Type B pancreatic cell (in vitro differentiated cells): ENCODE results near the gene SLC6A7. TPM values are rescaled to one million over a fixed set of nuclear protein-coding genes. Genes with fewer than 3 reads are reported as not detected.
"Not testable (repeated sequence)": the region's sequence is repeated elsewhere in the genome, so short reads cannot be mapped to it uniquely, and the experiment has no call there.

Source experiments
- DNase-seq: peaks from one replicate; pipeline ENCODE4 v3.0.0; 2021; ENCODE audit warnings: mixed read lengths; ENCODE audit not compliant: unreplicated experiment; ENCODE audit errors: extremely low spot score
- H3K27ac Mint-ChIP-seq: 2 replicates; pipeline ENCODE4 v1.8.0; 2021; ENCODE audit warnings: mild to moderate bottlenecking, mixed read lengths
- H3K27me3 Mint-ChIP-seq: 2 replicates; pipeline ENCODE4 v1.8.0; 2021; ENCODE audit warnings: mixed read lengths
- H3K36me3 Mint-ChIP-seq: 2 replicates; pipeline ENCODE4 v1.8.0; 2021; ENCODE audit warnings: mixed read lengths
- H3K4me1 Mint-ChIP-seq: one replicate; pipeline ENCODE4 v1.8.0; 2021; ENCODE audit warnings: mixed read lengths; ENCODE audit not compliant: unreplicated experiment
- H3K4me3 Mint-ChIP-seq: 2 replicates; pipeline ENCODE4 v1.8.0; 2021; ENCODE audit warnings: mild to moderate bottlenecking, mixed read lengths
- H3K9me3 Mint-ChIP-seq: 2 replicates; pipeline ENCODE4 v1.8.0; 2021; ENCODE audit warnings: mixed read lengths
- total RNA-seq: library from RNA; stranded (reverse); gene quantifications from 2 replicates; pipeline ENCODE4 v1.2.1, GENCODE V29; 2021; ENCODE audit warnings: low replicate concordance
- TF ChIP-seq, protein P1 (sequence below): fragments of 200-600 bp; sonication (generic); conservative IDR thresholded peaks from 2 replicates; pipeline ENCODE4 v1.5.0; 2021; ENCODE audit warnings: antibody characterized with exemption, mild to moderate bottlenecking

The SLC6A7 gene
- total RNA-seq, 1 donor from 2014 or later = 0.10 TPM

DNA sequence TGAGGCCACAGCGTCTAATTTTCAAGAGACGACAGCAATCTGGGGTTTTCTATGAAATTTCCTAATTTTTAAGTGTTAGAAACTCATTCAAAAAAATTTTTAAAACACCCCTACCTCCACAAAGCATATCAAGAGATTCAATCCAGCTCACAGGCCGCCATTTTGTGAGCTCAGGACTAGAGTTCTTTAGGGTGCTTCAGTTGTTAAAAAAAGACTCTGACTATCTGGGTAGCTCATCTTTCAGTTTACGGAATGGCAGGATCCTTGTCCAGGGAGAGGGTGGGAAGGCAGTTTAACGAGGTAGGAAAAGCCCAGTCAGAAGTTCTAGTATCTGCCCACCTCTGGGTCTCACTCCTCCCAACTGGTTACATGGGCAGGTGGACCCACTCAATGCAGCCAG lies 56.6 kb downstream of the SLC6A7 start:
- H3K27ac Mint-ChIP-seq = no peak overlapping the region
- DNase-seq = no peak
- H3K4me1 Mint-ChIP-seq = peaks cover 19% of the 10 kb centered on the region
- TF ChIP-seq, protein P1, sequence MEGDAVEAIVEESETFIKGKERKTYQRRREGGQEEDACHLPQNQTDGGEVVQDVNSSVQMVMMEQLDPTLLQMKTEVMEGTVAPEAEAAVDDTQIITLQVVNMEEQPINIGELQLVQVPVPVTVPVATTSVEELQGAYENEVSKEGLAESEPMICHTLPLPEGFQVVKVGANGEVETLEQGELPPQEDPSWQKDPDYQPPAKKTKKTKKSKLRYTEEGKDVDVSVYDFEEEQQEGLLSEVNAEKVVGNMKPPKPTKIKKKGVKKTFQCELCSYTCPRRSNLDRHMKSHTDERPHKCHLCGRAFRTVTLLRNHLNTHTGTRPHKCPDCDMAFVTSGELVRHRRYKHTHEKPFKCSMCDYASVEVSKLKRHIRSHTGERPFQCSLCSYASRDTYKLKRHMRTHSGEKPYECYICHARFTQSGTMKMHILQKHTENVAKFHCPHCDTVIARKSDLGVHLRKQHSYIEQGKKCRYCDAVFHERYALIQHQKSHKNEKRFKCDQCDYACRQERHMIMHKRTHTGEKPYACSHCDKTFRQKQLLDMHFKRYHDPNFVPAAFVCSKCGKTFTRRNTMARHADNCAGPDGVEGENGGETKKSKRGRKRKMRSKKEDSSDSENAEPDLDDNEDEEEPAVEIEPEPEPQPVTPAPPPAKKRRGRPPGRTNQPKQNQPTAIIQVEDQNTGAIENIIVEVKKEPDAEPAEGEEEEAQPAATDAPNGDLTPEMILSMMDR = no peak
- H3K9me3 Mint-ChIP-seq = no peaks in the 10 kb centered on the region
- H3K36me3 Mint-ChIP-seq = no peaks in the 10 kb centered on the region
- H3K4me3 Mint-ChIP-seq = no peak overlapping the region
- H3K27me3 Mint-ChIP-seq = peaks cover 5% of the 10 kb centered on the region

DNA sequence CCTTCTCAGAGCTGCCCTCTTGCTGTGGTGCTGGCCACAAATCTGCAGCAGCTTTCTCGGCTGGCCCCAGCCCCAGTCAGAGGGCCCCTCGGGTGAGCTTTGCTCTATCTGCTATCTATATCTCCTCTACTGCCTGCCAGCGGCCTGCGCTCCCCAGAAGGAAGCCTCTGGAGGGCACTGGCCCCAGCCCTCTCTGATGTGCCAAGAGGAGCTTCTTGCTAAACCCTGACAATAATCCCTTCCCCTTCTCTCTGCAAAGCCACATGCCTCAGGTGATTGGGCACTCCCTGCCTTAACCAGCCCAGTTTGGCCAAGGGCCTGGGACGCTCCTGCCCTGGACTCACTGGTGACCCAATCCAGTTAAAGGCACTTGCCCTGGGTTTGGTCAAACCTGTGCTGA lies 57.0 kb downstream of the SLC6A7 start:
- TF ChIP-seq, protein P1 = no peak
- Mint-ChIP-seq H3K4me1 (peaks cover 17% of the 10 kb centered on the region), H3K9me3 (no peaks in the 10 kb centered on the region), H3K4me3 (no peak overlapping the region), H3K36me3 (no peaks in the 10 kb centered on the region), H3K27me3 (peaks cover 5% of the 10 kb centered on the region), H3K27ac (no peak overlapping the region)
- no peak for DNase-seq

- TF ChIP-seq, protein P1 = no peak
- H3K4me3 Mint-ChIP-seq = no peak overlapping the region
- no peaks in the 10 kb centered on the region for H3K9me3 Mint-ChIP-seq
- peaks cover 5% of the 10 kb centered on the region for H3K27me3 Mint-ChIP-seq
- H3K4me1 Mint-ChIP-seq = peaks cover 18% of the 10 kb centered on the region
- no peak overlapping the region for H3K27ac Mint-ChIP-seq
- DNase-seq = no peak
- no peaks in the 10 kb centered on the region for H3K36me3 Mint-ChIP-seq
These were observed 57.9 kb downstream of the SLC6A7 start for GRCh38 chr5:150247726-150248125.

- DNase-seq = not testable (repeated sequence)
These were observed 58.6 kb downstream of the SLC6A7 start for GRCh38 chr5:150248493-150248892.

DNA sequence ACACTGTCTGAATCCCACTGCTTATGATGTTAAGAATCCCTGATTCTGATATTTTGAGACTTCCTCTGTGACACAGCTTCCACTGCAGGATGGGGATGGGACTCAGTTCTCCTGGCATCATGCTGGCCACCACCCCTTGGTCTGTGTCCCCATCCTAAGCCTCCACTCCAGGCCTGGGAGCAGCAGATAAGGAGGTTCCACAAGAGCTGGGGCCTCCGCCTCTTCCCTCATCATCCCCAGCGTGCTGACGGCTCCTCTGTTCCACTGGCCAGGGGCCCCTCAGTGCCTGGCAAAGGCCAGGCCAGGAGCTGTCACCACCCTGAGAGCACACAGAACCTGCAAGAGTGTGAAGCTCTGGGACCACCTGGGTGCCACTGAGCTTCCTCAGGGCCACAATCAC lies 59.1 kb downstream of the SLC6A7 start:
- Mint-ChIP-seq H3K27ac (no peak overlapping the region), H3K27me3 (no peaks in the 10 kb centered on the region), H3K9me3 (no peaks in the 10 kb centered on the region), H3K4me3 (no peak overlapping the region), H3K4me1 (peaks cover 11% of the 10 kb centered on the region), H3K36me3 (no peaks in the 10 kb centered on the region)
- DNase-seq = no peak
- TF ChIP-seq, protein P1 = no peak

More at GRCh38 chr5:150248493-150248892, 58.6 kb downstream of the SLC6A7 start:
- H3K4me1 Mint-ChIP-seq = peaks cover 12% of the 10 kb centered on the region
- H3K9me3 Mint-ChIP-seq, H3K4me3 Mint-ChIP-seq, H3K36me3 Mint-ChIP-seq, H3K27me3 Mint-ChIP-seq, H3K27ac Mint-ChIP-seq: not testable (repeated sequence)

DNA sequence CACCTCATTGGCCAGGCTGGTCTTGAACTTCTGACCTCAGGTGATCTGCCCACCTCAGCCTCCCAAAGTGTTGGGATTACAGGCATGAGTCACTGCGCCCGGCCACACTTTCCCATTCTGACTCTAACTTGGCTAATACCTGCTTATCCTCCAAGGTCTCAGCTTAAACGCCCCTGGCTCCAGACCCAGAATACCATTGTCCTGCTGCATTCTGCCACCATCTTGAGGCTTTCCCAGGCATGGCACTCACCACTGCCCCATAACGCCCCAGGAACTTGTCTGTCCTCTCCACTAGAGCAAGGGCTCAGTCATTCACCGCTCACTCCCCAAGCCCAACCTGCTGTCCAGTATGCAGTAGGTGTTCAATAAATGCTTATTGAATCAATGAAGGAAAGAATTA lies 59.9 kb downstream of the SLC6A7 start:
- Mint-ChIP-seq H3K4me1 (peaks cover 15% of the 10 kb centered on the region), H3K4me3 (no peak overlapping the region), H3K27me3 (no peaks in the 10 kb centered on the region), H3K9me3 (no peaks in the 10 kb centered on the region), H3K36me3 (no peaks in the 10 kb centered on the region), H3K27ac (peak overlapping the region; percentile 6)
- TF ChIP-seq, protein P1 = no peak
- DNase-seq = no peak
